GM12875 (cell line): Measurements from ENCODE around the gene NEK7.

Experiments used
- H3K4me3 ChIP-seq: one replicate; pipeline ENCODE4 v1.5.1; 2011; ENCODE audit warnings: low read depth, low read length, control low read depth
- TF ChIP-seq, protein P1 (sequence below): IDR thresholded peaks from 2 replicates; pipeline ENCODE4 v1.5.1; 2011; ENCODE audit warnings: low read depth, mild to moderate bottlenecking, control low read depth, inconsistent platforms, low read length, moderate library complexity, borderline replicate concordance; ENCODE audit not compliant: insufficient read depth

The NEK7 gene

DNA sequence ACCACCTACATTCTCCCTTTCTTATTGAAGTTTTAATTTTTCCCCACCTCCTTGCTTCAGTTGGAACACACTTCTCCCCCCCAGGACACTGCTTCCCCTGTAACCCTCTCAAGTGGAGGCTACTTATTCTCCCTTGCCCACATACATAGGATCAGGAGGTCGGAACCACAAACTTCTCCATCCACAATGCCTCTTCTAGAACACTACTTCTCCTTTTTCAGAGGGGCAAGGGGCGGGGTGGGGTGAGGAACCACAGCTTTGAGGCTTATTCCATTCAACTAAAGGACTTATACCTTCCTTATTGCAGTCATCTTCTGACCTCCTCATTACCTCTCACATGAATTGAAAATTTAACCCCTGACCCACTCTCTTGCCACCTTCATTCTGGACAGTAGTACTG lies 81.3 kb downstream of the NEK7 start:
- no peak overlapping the region for H3K4me3 ChIP-seq
- TF ChIP-seq, protein P1, sequence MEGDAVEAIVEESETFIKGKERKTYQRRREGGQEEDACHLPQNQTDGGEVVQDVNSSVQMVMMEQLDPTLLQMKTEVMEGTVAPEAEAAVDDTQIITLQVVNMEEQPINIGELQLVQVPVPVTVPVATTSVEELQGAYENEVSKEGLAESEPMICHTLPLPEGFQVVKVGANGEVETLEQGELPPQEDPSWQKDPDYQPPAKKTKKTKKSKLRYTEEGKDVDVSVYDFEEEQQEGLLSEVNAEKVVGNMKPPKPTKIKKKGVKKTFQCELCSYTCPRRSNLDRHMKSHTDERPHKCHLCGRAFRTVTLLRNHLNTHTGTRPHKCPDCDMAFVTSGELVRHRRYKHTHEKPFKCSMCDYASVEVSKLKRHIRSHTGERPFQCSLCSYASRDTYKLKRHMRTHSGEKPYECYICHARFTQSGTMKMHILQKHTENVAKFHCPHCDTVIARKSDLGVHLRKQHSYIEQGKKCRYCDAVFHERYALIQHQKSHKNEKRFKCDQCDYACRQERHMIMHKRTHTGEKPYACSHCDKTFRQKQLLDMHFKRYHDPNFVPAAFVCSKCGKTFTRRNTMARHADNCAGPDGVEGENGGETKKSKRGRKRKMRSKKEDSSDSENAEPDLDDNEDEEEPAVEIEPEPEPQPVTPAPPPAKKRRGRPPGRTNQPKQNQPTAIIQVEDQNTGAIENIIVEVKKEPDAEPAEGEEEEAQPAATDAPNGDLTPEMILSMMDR: no peak

DNA sequence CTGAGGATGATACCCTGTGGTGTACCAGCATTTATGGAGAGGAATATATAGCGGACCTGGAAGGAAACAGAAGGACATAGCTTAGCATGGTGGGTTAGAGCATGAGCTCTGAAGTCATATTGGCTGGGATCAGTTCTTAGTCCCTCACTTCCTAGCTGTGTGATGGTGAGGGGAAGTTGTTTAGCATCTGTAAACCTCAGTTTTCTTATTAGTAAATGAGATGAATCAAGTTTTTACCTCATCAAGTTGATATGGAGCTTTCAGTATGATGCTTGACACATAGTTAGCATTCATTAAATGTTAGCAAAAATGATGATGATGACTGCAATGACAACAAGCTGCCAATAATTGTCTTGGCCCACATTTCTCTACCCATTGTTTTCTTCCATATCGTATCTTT lies 84.8 kb downstream of the NEK7 start:
- TF ChIP-seq, protein P1: no peak

DNA sequence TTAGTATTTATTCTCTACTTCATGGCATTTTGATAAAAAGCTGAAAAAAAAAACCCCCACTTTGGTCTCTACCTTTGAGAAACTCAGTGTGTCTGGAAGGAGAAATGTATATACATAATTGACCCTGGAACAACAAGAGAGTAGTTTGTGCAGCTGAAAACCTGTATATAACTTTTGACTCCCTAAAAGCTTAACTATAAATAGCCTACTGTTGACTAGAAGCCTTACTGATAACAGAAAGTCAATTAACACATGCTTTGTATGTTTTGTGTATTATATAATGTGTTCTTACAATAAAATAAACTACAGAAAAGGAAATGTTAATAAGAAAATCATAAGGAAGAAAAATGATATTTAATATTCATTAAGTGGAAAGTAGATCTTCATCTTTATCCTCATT lies 88.0 kb downstream of the NEK7 start:
- TF ChIP-seq, protein P1: no peak
- H3K4me3 ChIP-seq: no peak overlapping the region

More for the DNA sequence above, 84.8 kb downstream of the NEK7 start:
- H3K4me3 ChIP-seq: no peak overlapping the region

DNA sequence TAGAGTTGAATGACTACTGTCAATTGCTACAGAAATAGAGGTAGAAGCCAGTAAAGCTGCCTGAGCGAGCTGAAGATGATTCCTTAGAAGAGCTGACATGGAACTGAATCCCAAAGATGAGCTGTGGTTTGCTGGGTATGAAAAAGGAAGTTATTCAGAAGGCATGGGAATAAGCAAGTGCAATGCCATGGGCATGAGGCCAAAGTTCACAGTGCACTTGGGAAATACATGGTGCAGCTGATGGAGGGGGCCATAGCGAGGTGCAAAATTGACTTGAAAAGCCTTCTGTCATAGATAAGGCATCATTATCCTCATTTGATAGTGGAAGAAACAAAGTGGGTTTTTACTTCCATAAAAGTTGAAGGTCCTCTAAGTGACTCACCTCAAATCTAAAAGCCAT lies 88.6 kb downstream of the NEK7 start:
- TF ChIP-seq, protein P1: no peak
- no peak overlapping the region for H3K4me3 ChIP-seq

DNA sequence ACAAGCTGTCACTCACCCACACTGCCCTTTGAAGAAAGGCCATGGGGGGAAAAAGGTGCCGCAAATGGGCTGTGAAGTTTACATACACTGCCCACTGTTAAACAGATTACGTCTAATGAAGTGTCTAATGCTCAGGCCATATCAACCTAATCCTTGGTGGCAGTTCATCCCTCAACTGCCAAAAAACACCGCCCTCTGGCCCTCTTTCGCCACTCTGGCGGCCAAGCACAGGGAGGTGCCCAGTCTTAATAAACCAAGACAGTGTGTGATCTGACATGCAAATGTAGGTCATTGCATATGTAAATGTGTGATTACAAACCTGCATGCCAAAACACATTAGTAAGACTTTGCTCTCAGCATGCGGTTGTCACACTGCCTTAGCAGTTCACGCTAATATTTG lies 89.5 kb downstream of the NEK7 start:
- TF ChIP-seq, protein P1: no peak
- no peak overlapping the region for H3K4me3 ChIP-seq

- no peak overlapping the region for H3K4me3 ChIP-seq
- TF ChIP-seq, protein P1: no peak
These were observed 96.5 kb downstream of the NEK7 start for GRCh38 chr1:198253259-198253658.

GRCh38 chr1:198253668-198254067 lies 96.9 kb downstream of the NEK7 start:
- TF ChIP-seq, protein P1: no peak

More at GRCh38 chr1:198253668-198254067, 96.9 kb downstream of the NEK7 start:
- no peak overlapping the region for H3K4me3 ChIP-seq
